Stimulated activated CD8-positive, alpha-beta memory T cell treated with anti-CD3 and anti-CD28 coated beads, Interleukin-12 subunit alpha, Interleukin-12 subunit beta, amount 100 ng/mL, for 24 hours (primary cell): ENCODE results near the gene AFF3.
"Not testable (repeated sequence)": the region's sequence is repeated elsewhere in the genome, so short reads cannot be mapped to it uniquely, and the experiment has no call there.

ENCODE experiments used
- DNase-seq: peaks from one replicate; pipeline ENCODE4 v3.0.0-alpha.2; 2020; ENCODE audit errors: extremely low read depth

The AFF3 gene

GRCh38 chr2:99670768-99671734 lies 471.3 kb downstream of the AFF3 start:
- DNase-seq, result no peak

- no peak for DNase-seq
Measured at GRCh38 chr2:99666256-99666655, 476.1 kb downstream of the AFF3 start.

DNA sequence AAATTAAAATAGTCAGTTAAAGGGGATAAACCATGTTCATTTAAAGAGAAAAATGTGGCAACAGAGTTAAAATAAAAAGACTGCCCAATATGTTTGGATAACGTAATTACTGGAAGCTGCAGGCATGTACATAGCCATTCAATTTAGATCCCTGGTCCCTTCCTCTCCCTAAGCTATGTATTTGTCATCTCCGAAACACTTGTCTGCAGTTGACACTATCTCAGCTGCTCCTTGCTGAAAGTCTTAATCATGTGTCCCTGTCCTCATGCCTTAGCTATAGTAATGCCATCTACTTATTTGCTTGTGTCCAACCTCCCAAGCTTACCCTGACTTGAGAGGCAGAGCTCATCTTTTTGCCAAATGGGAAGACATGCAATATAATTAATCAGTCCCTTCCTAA lies 478.7 kb downstream of the AFF3 start:
- DNase-seq, result no peak

GRCh38 chr2:99662761-99663341 lies 479.5 kb downstream of the AFF3 start:
- no peak for DNase-seq

GRCh38 chr2:99661761-99662160 lies 480.6 kb downstream of the AFF3 start:
- DNase-seq, result not testable (repeated sequence)

DNA sequence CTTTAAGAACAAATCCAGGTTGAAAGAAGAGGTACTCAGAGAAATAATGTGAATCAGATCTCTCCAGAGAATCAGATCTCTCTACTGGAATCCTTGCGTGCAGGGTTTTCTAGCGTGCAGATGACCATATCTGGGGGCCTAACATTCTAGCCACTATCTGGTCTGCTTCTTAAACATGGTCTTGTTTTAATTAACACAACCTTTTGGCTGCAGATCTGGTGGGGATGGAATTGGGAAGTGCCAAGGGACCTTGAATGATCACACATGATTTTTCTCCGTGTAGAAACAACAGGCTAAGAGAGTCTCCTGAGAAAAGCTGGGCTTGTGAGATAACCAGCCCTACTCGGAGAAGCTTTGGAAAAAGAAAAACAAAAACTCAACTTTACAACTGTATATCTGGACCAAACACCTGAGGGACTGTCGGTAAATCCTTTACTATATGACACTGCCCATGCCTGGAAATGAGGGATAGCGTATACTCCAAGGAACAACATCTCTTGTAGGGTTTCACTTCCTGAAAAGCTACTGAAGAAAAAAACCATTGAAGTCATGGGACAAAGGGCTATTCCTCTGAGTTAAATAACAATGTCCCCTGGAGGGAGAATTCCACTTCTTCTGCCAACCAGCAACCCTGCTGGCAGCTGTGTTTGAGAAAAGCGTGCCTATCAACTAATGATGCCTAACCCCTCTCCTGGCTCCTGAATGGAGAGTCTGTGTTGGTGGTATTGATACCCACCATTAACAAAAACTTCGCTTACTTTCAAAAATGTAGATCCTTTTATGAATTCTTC lies 481.6 kb downstream of the AFF3 start:
- DNase-seq, result no peak

DNA sequence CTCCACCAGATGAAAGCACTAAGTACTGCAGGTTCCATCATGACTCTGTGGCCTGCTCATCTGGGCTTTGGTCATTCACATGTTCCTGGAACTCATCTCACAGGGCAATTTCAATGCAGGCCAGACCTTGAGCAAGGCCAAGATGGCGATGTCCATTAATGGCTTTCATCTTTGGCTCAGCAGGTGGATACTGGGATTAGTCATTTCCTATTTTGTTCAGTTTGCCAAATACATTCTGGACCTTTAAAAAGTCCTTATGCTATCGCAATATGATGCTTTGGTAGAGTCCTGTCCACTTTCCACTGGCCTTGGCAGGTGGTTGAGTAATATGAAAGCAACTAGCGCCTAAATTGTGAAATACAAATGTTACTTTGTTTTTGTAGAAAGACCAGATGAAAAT lies 482.5 kb downstream of the AFF3 start:
- no peak for DNase-seq

DNA sequence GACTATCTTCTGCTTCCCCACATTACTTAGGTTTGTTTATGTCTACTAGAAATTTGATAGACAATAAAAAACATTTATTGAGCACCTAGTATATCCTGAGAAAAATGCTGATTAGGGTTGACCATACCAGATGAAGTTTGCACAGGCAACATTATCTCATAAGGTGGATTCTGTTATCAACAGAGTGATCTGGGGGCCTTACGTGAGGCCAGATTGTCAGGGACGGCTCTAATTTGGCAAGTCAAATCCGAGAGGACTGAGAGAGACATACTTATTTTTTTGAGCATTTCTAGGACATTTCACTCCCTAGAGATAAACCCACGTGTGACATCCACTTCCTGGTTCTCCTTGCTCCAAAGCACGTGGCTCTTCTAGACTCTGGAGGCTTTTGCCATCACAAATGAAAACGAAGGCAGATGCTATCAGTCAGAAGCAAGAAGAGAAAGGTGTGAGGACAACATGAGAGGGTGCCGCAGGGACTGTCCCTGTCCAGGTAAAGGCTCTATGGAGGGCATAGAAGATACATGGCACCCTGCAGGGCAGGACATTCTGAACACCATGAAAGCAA lies 484.6 kb downstream of the AFF3 start:
- no peak for DNase-seq

- DNase-seq, result no peak
Measured at GRCh38 chr2:99656994-99657393, 485.4 kb downstream of the AFF3 start.

- DNase-seq, result no peak
Measured at GRCh38 chr2:99653433-99653832, 489.0 kb downstream of the AFF3 start.

- no peak for DNase-seq
Measured at GRCh38 chr2:99652862-99653261, 489.5 kb downstream of the AFF3 start.

DNA sequence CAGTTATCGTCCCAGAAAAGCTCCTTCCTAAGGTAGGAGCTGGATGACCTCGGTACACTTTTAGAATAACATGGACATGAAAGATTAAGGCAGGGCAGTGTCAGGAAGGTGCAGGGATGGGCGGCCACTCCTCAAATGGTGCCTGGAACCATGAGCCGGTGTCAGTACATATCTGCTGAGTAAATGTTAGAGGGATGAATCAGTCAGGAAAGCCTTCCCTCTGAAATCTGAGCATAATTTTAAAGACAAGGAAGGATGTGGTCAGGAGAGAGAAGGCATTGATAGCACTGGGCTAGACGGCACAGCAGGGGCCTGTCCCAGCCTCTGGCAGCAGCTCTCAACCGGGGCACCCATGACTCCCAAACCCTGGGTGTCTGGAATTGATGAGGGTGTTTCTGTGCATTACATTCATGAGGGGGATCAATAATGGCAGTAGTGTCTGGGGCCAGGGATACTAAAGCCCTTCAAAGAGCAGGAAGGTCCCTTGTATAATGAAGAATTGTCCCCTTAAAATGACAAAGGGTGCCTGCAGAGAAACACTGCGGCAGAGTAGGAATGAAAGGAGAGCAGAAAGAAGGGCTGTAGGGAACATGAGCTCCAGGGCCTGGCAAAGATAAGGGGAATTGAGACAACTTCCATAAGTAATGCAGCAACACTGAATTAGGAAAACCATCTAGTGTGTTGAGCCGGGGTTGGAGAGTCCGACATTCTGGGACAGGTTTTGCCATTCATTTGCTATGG lies 490.3 kb downstream of the AFF3 start:
- no peak for DNase-seq

DNA sequence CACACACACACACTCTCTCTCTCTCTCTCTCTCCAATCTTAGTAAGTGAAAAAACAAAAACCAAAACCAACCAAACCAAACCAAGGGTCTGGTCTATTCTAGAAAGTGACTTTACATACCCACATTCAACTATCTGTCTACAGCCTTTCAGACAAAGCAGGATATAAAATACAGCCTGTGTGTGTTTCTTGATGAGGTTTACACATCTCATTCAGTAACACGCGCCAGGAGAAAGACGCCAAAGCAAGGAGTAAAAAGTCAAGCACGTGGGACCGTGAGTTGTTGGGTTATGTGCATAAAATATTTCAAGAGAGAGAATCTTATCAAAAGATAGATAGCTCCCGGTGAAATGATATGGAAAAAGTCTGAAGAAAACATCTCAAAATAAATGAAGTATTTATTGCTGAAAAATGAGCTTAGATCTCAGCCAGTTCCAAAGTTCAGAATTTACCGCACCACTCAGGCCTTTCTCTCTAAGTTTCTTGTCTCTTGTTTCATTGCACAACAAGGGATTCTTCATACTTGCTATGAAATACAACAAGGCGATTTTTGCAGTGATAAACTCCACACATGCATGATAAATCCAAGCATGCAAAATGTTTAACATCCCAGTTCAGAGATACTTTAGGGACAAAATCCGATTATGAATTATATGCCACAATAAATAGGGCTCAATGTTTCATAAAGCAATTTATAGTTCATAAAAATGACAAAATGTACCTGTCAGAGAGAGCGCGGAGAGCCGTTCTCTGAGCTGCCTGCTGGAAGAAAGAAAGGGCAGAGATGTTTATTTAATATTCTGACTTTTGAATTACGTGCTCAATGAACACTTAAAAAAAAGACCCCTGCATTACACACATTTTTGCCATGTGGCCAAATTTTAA lies 493.2 kb downstream of the AFF3 start:
- DNase-seq, result no peak

DNA sequence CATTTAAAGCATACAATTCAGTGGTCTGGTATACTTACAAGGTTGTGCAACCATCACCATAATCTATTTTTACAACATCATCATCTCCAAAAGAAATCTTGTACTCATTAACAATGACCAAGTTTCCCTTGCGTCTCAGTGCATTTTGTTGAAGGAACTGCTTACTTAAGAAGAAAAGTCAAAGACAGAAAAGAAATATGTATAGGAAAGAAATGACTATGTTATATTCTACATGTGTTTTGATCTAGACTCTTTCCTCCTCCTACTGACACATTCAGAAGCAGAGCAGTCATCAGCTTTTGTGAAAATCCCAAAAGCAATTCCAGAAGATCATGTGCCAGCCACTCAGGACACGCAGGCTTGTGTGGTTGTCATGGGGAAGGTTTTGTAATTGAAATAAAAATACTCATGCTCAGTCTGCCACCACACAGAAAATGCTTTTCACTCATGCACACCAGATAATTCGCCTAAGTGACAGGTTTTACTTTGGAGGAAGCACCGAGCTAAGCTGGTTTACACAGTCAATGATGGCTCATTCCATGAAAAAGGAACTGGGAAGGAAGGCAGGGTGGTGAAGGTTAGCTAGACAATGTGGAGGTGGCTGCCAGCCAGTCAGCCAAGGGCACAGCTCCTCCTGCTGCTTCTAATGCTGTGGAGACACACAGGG lies 494.1 kb downstream of the AFF3 start:
- DNase-seq, result no peak

- no peak for DNase-seq
Measured at GRCh38 chr2:99645960-99646359, 496.4 kb downstream of the AFF3 start.

DNA sequence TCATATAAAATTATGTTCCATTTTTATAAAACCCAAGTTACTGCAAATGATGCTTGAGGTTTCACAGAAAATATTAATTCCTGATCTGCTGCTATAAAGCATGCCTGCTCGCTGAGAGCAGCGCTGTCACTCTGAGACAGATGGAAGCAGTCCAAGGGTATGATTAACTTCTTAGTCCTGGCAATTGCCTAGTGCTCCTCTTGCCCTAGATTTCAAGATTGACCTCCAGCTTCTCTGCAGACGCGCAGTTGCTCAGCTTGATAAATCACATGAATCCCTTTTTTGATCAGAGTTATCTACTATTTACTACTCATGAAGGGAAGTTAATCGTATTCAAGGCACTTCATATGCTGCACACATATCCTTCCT lies 498.0 kb downstream of the AFF3 start:
- DNase-seq, result no peak

- DNase-seq, result no peak
Measured at GRCh38 chr2:99643787-99644418, 498.5 kb downstream of the AFF3 start.

- DNase-seq, result no peak
Measured at GRCh38 chr2:99641999-99642398, 500.4 kb downstream of the AFF3 start.

DNA sequence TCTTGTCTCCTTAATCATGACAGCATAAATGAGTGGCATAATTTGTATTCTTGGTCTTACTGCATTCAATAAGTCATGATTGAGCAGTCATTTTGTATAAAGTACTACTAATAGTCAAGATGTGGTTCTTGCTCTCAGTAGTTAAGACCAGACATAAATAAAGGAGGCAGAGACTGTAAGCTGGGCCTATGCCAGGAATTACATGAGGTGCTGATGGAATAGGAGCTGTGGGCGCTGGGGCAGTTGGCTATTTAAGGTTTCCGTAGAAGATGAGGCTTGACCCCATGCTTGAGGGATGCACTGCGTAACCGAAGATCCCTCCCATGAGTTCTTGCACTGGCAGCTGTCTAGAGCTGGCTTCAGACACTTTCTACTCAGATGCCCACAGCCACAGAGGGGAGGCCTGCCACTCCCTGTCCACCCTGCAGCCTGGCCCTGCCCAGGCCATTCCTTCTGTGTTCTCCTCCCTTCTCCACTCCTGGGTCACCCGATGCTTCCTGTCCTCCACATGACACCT lies 501.7 kb downstream of the AFF3 start:
- DNase-seq, result no peak
